Gastroesophageal sphincter (tissue), 4 donors: ENCODE data around the gene LIX1L. TPM values are rescaled to one million over a fixed set of nuclear protein-coding genes. Genes with fewer than 3 reads are reported as not detected.

Experiments used
- ATAC-seq: fragments of 150-250 bp; one replicate; pipeline ENCODE4 v1.9.1; 2016; ENCODE audit warnings: mild to moderate bottlenecking, moderate library complexity
- H3K27ac ChIP-seq, 4 donors: fragments of 200-600 bp; sonication (generic) in 3 of 4; 1 replicate in 3 of 4; 2 replicates in 1 of 4; pipeline ENCODE4 v1.5.1; 2016 to 2019
- H3K27me3 ChIP-seq: fragments of 200-600 bp; sonication (generic); one replicate; pipeline ENCODE4 v1.5.1; 2019
- H3K36me3 ChIP-seq, 2 donors: fragments of 200-600 bp; sonication (generic); one replicate each; pipeline ENCODE4 v1.5.1; 2019; ENCODE audit warnings: control low read depth in 1 of 2
- H3K4me1 ChIP-seq, 3 donors: fragments of 200-600 bp; sonication (generic); 1 replicate in 2 of 3; 2 replicates in 1 of 3; pipeline ENCODE4 v1.5.1; 2016 to 2019; ENCODE audit warnings: control low read depth in 2 of 3
- H3K4me3 ChIP-seq, 2 donors: fragments of 200-600 bp; sonication (generic); one replicate each; pipeline ENCODE4 v1.5.1; 2019; ENCODE audit warnings: mild to moderate bottlenecking in 1 of 2, moderate library complexity in 1 of 2
- H3K9me3 ChIP-seq, 3 donors: fragments of 200-600 bp; sonication (generic); one replicate each; pipeline ENCODE4 v1.5.1; 2017 to 2019; ENCODE audit warnings: control low read depth in 2 of 3
- CTCF ChIP-seq, 4 experiments: fragments of 200-600 bp in 2 of 4; fragments of 450-650 bp in 2 of 4; sonication (generic) in 1 of 4; IDR thresholded peaks; one replicate each; pipeline ENCODE4 v1.5.1; 2017 to 2019; ENCODE audit warnings: antibody characterized with exemption in 4 of 4, mild to moderate bottlenecking in 2 of 4, moderate library complexity in 2 of 4
- EP300 ChIP-seq: sonication (generic); formaldehyde crosslinking; IDR thresholded peaks from one replicate; pipeline ENCODE4 v1.6.1; 2017; ENCODE audit warnings: antibody characterized with exemption, mild to moderate bottlenecking
- POLR2A ChIP-seq, 2 donors: fragments of 450-650 bp; IDR thresholded peaks; one replicate each; pipeline ENCODE4 v1.6.1; 2017; ENCODE audit warnings: antibody characterized with exemption in 2 of 2, mild to moderate bottlenecking in 2 of 2, moderate library complexity in 1 of 2
- POLR2AphosphoS5 ChIP-seq: sonication (generic); formaldehyde crosslinking; IDR thresholded peaks from one replicate; pipeline ENCODE4 v1.6.1; 2017; ENCODE audit warnings: antibody characterized with exemption
- WGBS, 2 donors: methylation state at CpG; one replicate each; pipeline ENCODE4 v1.1.5; 2018; ENCODE audit warnings: low coverage in 1 of 2; 5-methylcytosine and 5-hydroxymethylcytosine counted together
- total RNA-seq, 4 donors: library from RNA; depleted of rRNA; stranded (reverse); fragments of >200 nt; gene quantifications; one replicate each; pipeline ENCODE4 v1.1.0, GENCODE V29; 2016

The LIX1L gene
- total RNA-seq, 4 donors from 2014 or later: 37.8 to 53.5 (median 45.3) TPM

- peak; percentile 95 for ATAC-seq
- Histone ChIP-seq H3K36me3 (peaks cover 0 to 50% of the 10 kb centered on the region in 2 donors), H3K4me1 (peaks cover 3 to 35% (median 22%) of the 10 kb centered on the region in 3 donors), H3K27ac (peak within 1 kb of the TSS; percentile 43 to 92 (median 87)), H3K9me3 (no peaks in the 10 kb centered on the region), H3K27me3 (no peaks in the 10 kb centered on the region), H3K4me3 (peak within 1 kb of the TSS; percentile 74 to 81)
- 0% methylated on average over 1 to 11 of the region's 51 CpGs for WGBS, 2 donors
- TF ChIP-seq CTCF (IDR thresholded peaks at IDR 0.05) (peak in 2 of 4 experiments; percentile 5 to 36), POLR2A (IDR thresholded peaks at IDR 0.05) (peak; percentile 26 to 63), EP300 (no peak), POLR2AphosphoS5 (peak; percentile 92)
Observed at GRCh38 chr1:145918144-145918991, 39.4 kb downstream of the LIX1L start, which contains the start of gene PEX11B. TSS of gene PEX11B (minus strand) at chr1:145918717. CDS start at chr1:145918688, 29 bp downstream.

DNA sequence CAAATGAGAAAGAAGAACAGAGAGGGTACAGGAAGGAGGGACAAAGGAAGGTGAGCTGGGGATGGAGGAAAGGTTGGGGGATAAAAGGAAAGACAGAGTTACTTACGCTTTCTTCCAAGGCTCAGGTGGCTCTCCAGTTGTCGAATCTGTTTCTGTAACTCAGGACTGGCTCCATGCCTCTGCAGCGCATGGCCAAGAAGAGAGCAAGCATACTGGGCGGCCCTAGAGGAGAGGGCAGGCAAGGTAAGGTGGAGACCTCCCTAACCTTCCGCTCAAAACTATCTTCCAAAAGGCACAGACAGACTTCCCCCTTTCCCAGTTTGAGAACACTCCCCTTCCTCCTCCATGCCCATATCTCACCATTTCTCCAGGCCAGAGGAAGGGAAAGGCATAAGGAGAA, 40.2 kb downstream of the LIX1L start:
- Histone ChIP-seq H3K4me3 (peak overlapping the region; percentile 74 to 81), H3K27me3 (no peaks in the 10 kb centered on the region), H3K9me3 (no peaks in the 10 kb centered on the region), H3K27ac (peak overlapping the region in 3 of 4 donors; percentile 85 to 92 (median 89)), H3K36me3 (peaks cover 0 to 51% of the 10 kb centered on the region in 2 donors), H3K4me1 (peaks cover 3 to 35% (median 22%) of the 10 kb centered on the region in 3 donors)
- no peak for TF ChIP-seq EP300
- no peak for TF ChIP-seq CTCF (IDR thresholded peaks at IDR 0.05)
- TF ChIP-seq POLR2A (IDR thresholded peaks at IDR 0.05): no peak
- TF ChIP-seq POLR2AphosphoS5: no peak
- WGBS, 2 donors: 67% methylated on average over 5 of the region's 5 CpGs; no CpG with 5 or more reads in 1 of the 2 donors
- ATAC-seq: no peak

GRCh38 chr1:145916745-145917144, 41.1 kb downstream of the LIX1L start:
- Histone ChIP-seq H3K36me3 (peaks cover 0 to 55% of the 10 kb centered on the region in 2 donors), H3K9me3 (no peaks in the 10 kb centered on the region), H3K27me3 (no peaks in the 10 kb centered on the region), H3K27ac (peak overlapping the region in 1 of 4 donors; percentile 92), H3K4me3 (no peak overlapping the region), H3K4me1 (peaks cover 3 to 35% (median 22%) of the 10 kb centered on the region in 3 donors)
- 69 to 79% methylated on average over 5 of the region's 5 CpGs for WGBS, 2 donors
- no peak for TF ChIP-seq POLR2A (IDR thresholded peaks at IDR 0.05)
- no peak for ATAC-seq

- Histone ChIP-seq H3K36me3 (peaks cover 0 to 68% of the 10 kb centered on the region in 2 donors), H3K4me1 (peaks cover 0 to 23% (median 8%) of the 10 kb centered on the region in 3 donors), H3K27me3 (no peaks in the 10 kb centered on the region), H3K27ac (no peak overlapping the region), H3K4me3 (no peak overlapping the region), H3K9me3 (no peaks in the 10 kb centered on the region)
- no peak for ATAC-seq
- 80 to 100% methylated on average over 1 to 8 of the region's 11 CpGs for WGBS, 2 donors
- no peak for TF ChIP-seq POLR2AphosphoS5
Observed at GRCh38 chr1:145912128-145912641, 45.6 kb downstream of the LIX1L start.

DNA sequence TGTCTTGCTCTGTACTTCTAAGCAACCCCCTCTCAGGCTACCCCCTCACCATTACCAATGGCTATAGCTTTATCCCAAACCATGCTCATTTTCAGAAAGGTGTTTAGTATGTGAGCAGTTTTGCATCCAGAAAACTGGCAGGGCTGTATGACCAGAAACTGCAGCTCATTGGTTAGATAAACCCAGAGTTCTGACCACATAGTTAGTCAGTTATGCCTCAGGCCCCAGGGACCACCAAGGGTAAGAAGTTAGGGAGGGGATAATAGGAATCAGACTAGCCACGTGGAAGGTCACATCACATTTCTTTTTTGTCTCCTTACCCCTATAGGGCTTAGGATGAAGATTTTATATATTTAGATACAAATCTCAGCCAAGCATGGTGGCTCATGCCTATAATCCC, 49.2 kb downstream of the LIX1L start:
- Histone ChIP-seq H3K9me3 (no peaks in the 10 kb centered on the region), H3K4me1 (peaks cover 0 to 12% (median 3%) of the 10 kb centered on the region in 3 donors), H3K4me3 (no peak overlapping the region), H3K27me3 (no peaks in the 10 kb centered on the region), H3K36me3 (peaks cover 0 to 33% of the 10 kb centered on the region in 2 donors), H3K27ac (no peak overlapping the region)
- no peak for ATAC-seq
- no peak for TF ChIP-seq EP300
- TF ChIP-seq POLR2A (IDR thresholded peaks at IDR 0.05): no peak
- no peak for TF ChIP-seq CTCF (IDR thresholded peaks at IDR 0.05)
- no peak for TF ChIP-seq POLR2AphosphoS5
- WGBS, 2 donors: 36 to 71% methylated on average over 1 of the region's 1 CpG
